NCI-H146 (cell line): ENCODE measurements around the gene STX10.

Source experiments
- DNase-seq: peaks from one replicate; lab custom pipeline; 2025; lab: John Stamatoyannopoulos, UW

Gene STX10

DNA sequence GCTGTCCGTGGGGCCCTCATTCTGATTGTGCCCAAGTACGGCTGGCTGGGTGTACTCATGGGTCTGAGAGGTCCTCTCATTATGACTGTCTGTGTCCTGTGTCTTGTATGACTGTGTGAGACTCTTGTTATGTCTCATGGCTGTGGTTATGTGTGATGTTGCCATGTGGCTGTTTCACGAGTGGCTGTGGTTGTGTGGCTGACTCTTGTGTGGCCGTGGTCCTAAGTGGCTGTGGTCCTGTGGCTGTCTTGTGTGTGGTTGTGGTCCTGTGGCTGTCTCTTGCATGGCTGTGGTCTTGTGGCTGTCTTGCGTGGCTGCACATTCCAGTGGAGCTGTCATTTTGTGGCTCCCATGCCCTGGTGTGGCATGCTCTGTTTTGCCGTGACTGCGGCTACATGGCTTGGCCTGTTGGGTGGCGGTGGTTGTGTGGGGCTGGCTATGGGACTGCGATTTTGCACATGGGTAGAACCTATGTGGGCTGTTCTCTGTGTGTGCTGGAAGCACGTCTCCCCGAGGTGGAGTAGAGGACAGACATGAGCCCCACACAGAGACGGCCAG lies 50.1 kb downstream of the STX10 start:
- DNase-seq: no peak

DNA sequence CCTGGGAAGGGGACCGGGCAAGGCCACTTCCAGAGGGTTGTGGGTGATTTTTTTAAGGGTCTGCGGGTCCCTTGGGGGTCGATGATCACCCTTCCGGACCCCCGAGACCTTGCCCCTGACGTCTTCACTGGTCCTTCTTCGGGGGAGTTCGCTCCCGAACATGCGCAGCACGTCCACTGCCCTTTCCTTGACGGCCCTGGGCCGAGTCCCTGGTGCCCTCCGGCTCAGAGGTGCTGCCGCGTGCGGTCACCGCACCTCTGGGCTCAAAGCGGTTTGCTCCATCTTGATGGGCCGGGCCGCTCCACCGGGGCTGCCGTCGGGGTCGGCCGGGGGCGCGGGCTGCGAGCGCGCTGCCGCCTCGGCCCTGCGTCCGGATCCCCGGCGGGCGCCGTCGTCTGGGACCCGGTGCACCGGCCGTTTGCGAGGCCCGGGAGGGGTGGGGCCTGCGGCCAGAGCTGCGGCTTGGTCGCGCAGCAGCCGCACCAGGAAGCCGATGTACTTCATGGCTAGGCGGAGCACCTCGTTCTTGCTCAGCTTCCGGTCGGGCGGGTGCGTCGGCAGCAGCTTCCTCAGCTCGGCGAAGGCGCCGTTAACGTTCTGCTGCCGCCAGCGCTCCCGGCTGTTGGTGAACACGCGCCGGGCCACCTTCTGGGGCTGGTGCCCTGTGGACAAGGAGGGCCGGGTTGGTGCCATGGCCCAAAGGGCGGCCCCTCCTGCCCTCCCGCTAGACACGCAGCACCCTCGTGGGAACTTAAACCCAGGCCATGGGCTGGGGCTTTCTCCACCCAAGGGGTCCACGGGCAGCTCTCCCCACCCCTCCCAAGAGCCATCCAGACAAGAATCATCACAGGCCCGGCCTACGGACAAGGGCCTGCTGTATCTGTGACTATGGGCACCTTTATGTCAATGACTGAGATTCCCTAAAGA lies 50.8 kb downstream of the STX10 start:
- DNase-seq: no peak

DNA sequence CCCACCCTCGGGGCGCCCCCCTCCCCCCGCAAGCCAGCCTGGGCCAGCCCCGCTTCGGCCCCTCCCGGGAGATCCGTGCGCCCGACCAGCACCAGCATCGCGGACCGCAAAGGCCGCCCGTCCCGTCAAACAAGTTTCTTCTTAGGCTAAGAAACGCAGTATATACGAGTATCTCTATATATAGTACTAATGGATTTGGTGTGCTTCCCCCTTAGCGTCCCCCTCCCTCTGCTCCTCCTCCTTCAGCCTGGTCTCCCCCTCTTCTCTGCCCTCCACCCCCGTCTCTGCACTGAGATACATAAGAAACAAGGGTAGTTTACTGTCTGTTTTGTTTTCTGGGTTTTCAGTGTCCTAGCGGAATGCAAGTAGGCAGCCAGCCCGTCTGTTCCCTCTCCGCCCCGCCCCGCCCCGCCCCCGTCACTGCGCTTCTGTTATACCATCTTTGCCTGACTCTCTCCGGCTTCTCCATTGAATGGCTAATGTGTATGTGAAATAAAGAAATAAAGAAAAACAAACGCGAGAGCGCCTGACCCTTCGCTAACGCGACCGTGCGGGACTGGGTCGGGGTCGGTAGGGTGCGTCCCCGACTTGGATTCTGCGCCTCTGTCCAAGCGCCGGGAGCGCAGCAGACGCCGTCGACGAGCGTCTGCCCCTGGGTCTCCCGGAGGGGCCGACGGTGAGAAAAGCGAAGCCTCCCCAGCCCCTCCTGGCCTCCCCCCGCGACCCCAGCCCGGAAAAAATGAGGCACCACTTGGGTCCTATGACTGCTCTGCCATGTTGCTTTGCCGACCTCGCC lies 51.7 kb downstream of the STX10 start:
- DNase-seq: no peak

DNA sequence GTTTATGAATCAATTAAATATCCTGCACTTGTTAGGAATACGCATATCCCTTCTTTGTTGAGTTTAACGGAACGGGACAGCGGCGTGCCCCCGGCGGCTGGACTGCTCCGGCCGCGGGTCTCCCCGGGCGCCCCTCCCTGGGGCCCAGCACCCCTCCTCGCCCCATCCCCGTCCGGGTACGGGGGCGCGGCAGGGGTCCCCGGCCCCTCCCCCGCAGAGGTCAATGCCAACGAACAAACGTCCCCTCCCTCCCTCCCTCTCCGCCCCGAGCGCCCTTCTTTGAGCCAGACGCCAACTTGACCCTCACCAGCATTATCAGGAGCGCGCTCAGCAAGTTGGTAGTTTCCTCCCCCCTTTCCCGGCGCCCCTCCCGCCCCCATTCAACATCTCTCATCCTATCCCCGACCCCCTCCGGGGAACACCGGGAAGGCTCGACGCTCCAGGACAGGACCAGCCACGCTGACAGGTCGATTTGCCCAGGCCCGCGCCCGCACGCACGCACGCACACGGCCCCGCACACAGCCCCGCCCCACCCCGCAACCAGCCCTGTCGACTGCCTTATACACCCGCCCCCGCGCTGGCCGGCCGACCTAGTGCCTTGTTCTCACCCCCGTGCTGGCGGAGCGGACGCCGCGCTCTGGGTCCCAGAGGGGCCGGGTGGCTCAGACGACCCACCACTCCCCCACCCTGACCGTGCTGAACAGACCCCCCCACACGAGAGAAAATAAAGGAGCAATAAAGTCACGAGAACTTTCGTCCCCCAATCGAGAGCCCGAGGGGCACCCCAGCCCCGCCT lies 52.5 kb downstream of the STX10 start:
- no peak for DNase-seq

DNA sequence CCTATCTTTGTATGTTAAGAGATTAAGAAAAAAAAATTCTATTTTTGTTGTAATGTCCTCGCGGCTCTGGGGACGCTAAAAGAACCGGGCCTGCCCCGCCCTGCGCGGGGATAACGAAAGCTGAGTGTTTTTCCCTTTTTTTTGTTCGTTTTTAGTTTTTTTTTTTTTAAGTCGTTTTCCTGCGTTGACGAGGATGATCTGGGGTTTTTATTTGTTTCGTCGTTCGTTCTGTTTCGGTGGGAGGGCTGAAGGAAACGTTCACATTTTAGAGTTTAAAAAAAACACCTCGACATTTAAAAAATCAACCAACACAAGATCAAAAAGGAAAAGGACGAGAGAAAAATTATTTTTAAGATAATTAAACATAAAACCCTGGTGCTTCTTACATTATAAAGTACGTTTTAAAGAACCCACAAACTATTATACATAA lies 53.1 kb downstream of the STX10 start:
- DNase-seq: no peak

DNA sequence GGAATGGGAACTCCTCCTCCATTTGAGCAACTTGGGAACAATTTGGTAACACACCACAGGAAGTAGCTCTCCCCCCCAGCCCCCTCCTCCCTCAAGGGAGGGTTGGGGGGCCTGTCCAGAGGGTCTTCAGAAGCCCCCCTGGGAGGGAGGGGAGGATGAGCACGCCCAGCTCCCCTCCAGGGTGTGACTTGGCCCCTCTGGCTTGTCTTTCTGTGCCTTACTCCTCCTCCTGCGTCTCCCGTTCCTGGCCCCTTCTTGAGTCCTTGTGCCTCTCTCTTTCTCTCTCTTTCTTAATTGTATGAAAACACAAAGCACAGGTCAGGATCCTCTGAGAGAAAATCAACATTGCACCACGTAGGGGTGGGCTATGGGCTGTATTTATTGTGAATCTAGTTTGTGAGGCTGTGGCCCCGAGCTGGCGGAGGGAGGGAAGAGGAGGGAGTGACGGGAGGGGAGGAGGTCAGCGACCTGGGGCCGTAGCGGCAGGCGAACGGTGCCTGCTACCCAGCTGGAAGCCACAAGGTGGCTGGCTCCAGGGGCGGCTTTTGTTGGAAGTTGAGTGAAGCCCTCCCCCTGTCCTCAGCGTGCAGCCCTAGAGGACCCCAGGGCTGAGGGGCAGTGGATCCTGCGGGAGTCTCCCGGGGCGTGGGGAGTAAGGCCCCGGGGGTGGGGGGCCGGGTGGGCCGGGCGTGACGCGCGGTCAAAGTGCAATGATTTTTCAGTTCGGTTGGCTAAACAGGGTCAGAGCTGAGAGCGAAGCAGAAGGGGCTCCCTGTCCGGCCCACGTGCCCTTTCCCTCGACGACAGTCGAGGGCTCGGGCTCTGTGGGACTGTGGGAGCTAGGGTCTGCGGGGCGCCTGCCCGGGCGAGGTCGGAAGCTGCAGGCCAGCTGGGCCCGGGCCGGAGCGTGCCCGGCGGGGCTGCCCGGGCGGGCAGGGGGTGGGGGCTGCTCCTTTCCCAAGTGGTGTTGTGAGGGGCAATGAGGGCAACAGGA lies 53.9 kb downstream of the STX10 start:
- DNase-seq: peak; percentile 56

DNA sequence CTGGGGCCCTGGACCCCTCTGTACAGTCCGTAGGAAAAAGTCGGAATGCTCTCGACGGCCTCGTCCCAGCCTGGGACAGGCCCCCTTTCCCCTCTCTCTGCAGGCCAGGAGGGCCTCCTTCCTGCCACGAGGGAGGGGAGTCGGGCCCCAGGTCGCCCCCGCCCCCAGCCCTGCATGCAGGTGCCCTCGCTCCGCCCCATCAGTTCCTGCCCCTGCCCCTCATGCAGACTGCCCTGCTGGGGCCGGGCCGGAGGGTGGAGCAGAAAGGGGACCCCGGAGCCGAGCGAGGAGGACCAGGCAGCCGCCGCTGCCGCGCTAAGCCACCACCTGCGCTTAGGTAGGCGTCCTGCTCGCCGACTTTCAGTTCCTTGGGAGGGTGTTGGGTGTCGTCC lies 54.8 kb downstream of the STX10 start:
- DNase-seq: peak; percentile 60

DNA sequence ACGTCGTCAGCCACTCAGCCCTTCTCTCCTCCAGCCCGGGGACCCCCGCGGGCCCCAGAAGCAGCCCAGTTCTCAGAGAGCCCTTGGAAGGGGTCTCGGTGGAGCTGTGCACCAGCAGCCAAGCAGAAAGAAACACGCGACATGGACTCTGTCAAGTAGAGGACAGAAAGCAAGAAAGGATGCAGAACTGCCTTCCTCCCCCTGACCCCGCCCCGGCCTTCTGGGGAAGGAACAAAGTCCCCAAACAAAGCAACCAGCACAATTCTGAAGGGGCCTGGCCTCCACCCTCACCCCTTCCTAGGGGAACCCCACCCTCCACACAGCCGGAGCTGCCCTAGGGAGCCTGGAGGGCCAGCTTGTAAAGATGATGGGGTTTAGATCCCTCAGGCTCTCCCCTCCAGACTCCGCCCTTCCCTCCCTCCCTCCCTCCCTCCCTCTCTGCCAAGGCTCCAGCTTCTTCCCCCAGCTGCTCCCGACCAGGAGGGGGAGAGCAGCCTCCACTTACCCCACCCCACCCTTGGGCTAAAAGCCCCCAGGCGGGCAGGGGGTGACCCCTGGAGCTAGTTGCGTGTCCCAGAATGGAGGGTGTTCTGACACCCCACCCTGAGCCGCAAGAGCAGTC lies 55.3 kb downstream of the STX10 start:
- peak; percentile 48 for DNase-seq

DNA sequence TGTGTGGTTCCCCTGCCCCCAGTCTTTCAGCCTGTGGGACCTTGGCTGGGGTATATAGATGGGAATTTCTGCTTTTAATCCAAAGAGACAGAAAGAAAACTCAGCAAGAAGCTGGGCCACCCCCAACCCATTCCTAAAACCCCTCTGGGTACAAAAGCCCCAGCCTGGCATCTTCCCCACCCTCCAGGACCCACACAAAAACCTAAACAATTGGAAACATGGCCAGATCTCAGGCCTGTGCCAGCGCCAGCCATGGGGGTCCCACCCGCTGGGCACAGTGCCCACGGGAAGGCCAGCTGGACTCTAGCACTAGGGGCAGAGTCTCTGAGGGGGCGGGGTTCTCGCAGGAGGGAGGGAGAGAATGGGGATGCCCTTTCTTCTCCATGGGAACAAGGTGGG lies 56.1 kb downstream of the STX10 start:
- no peak for DNase-seq
